Endothelial cell of umbilical vein (primary cell): ENCODE measurements around the gene VARS1. TPM values are rescaled to one million over a fixed set of nuclear protein-coding genes. Genes with fewer than 3 reads are reported as not detected.

Experiments
- BruUV-seq: library from RNA; stranded (reverse); fragments of 400-500 nt; replicated peaks from 2 replicates; lab custom pipeline; 2021; lab: Mats Ljungman, UMichigan
- CTCF ChIA-PET: fragments of 300-600, 350-600 bp; sonication (Branson Sonifier 250); formaldehyde crosslinking; loops from one replicate; lab custom pipeline; 2021; ENCODE audit warnings: antibody characterized with exemption, inconsistent platforms; lab: Charles Lee
- POLR2A ChIA-PET: fragments of 300-600, 350-600 bp; sonication (Branson Sonifier 250); formaldehyde crosslinking; loops from one replicate; lab custom pipeline; 2021; ENCODE audit warnings: antibody characterized with exemption, inconsistent platforms; lab: Charles Lee
- DNase-seq: peaks from one replicate; pipeline ENCODE4 v3.0.0-alpha.2; 2011; ENCODE audit warnings: low read depth, low spot score
- FAIRE-seq: peaks from 2 replicates; lab custom pipeline; 2011; peaks lifted over from hg19 to GRCh38; lab: Jason Lieb, UNC
- H2AFZ ChIP-seq: 2 replicates; pipeline ENCODE4 v1.6.0; 2012; ENCODE audit warnings: low read depth, low read length, control low read depth, inconsistent platforms
- H3K27ac ChIP-seq: 2 replicates; pipeline ENCODE4 v1.5.1; 2011; ENCODE audit warnings: low read depth, mild to moderate bottlenecking, control low read depth, low read length, moderate library complexity; ENCODE audit not compliant: insufficient read depth
- H3K27me3 ChIP-seq, 2 experiments: 2 replicates each; pipeline versions ENCODE4 v1.6.0 to v1.6.1; 2011; ENCODE audit warnings: low read length in 2 of 2, mixed read lengths in 1 of 2; ENCODE audit not compliant: control insufficient read depth in 2 of 2, insufficient read depth in 2 of 2
- H3K36me3 ChIP-seq, 2 experiments: 2 replicates in 1 of 2; 3 replicates in 1 of 2; pipeline ENCODE4 v1.5.1; 2011; ENCODE audit warnings: low read length in 2 of 2, mild to moderate bottlenecking in 1 of 2, moderate library complexity in 1 of 2; ENCODE audit not compliant: control insufficient read depth in 2 of 2, insufficient read depth in 2 of 2; ENCODE audit errors: extremely low read depth in 1 of 2
- H3K4me1 ChIP-seq: 3 replicates; pipeline ENCODE4 v1.5.1; 2011; ENCODE audit warnings: mild to moderate bottlenecking, low read length; ENCODE audit not compliant: control insufficient read depth, insufficient read depth; ENCODE audit errors: extremely low read depth
- H3K4me2 ChIP-seq: 2 replicates; pipeline ENCODE4 v1.6.1; 2011; ENCODE audit warnings: low read length, control low read depth, mixed read lengths; ENCODE audit not compliant: insufficient read depth
- H3K4me3 ChIP-seq, 3 experiments: fragments of 200-600 bp in 1 of 3; sonication (generic), shearing (Covaris generic) in 1 of 3; replicated peaks in 1 of 3; 2 replicates each; pipeline ENCODE4 v1.5.1; 2011 to 2016; ENCODE audit warnings: control low read depth in 3 of 3, low read length in 3 of 3, mild to moderate bottlenecking in 2 of 3, inconsistent platforms in 1 of 3, low read depth in 1 of 3, moderate library complexity in 1 of 3; ENCODE audit not compliant: insufficient read depth in 1 of 3
- H3K79me2 ChIP-seq: 2 replicates; pipeline ENCODE4 v1.6.0; 2012; ENCODE audit warnings: low read length, inconsistent platforms; ENCODE audit not compliant: control insufficient read depth, insufficient read depth
- H3K9ac ChIP-seq: replicated peaks from 2 replicates; pipeline ENCODE3; 2011; ENCODE audit warnings: low read length, control low read depth; ENCODE audit not compliant: insufficient read depth; ENCODE audit errors: extremely low read depth
- H3K9me1 ChIP-seq: replicated peaks from 3 replicates; pipeline ENCODE4 v1.6.0; 2011; ENCODE audit warnings: mild to moderate bottlenecking, low read length; ENCODE audit not compliant: control insufficient read depth, insufficient read depth; ENCODE audit errors: extremely low read depth
- H3K9me3 ChIP-seq: replicated peaks from 2 replicates; pipeline ENCODE4 v1.5.1; 2012; ENCODE audit warnings: low read length, inconsistent platforms; ENCODE audit not compliant: control insufficient read depth, insufficient read depth
- H4K20me1 ChIP-seq: replicated peaks from 2 replicates; pipeline ENCODE3; 2011; ENCODE audit warnings: mild to moderate bottlenecking, low read length; ENCODE audit not compliant: control insufficient read depth, insufficient read depth; ENCODE audit errors: extremely low read depth
- CTCF ChIP-seq, 2 donors: IDR thresholded peaks; 1 replicate in 1 of 2; 2 replicates in 1 of 2; pipeline ENCODE4 v1.5.1; 2011; ENCODE audit warnings: low read length in 2 of 2, mild to moderate bottlenecking in 2 of 2, moderate library complexity in 2 of 2, control low read depth in 1 of 2, inconsistent platforms in 1 of 2, low read depth in 1 of 2; ENCODE audit not compliant: insufficient read depth in 1 of 2; ENCODE audit errors: extremely low read depth in 1 of 2
- EZH2 ChIP-seq: IDR thresholded peaks from 2 replicates; pipeline ENCODE4 v1.6.1; 2012; ENCODE audit warnings: borderline replicate concordance, low read depth, mild to moderate bottlenecking, moderate library complexity, low read length, inconsistent platforms; ENCODE audit not compliant: severe bottlenecking
- FOS ChIP-seq: IDR thresholded peaks from 2 replicates; pipeline ENCODE4 v1.6.1; 2011; ENCODE audit warnings: mild to moderate bottlenecking, low read length, moderate library complexity, borderline replicate concordance; ENCODE audit not compliant: insufficient read depth
- GATA2 ChIP-seq: IDR thresholded peaks from 2 replicates; pipeline ENCODE4 v1.7.0; 2011; ENCODE audit warnings: low read depth, mild to moderate bottlenecking, moderate library complexity, mixed read lengths, low read length; ENCODE audit not compliant: insufficient read length, insufficient read depth
- JUN ChIP-seq: IDR thresholded peaks from 2 replicates; pipeline ENCODE4 v1.6.1; 2011; ENCODE audit warnings: borderline replicate concordance, low read depth; ENCODE audit not compliant: insufficient read length, insufficient read depth
- MAX ChIP-seq: IDR thresholded peaks from 2 replicates; pipeline ENCODE4 v1.6.1; 2011; ENCODE audit not compliant: insufficient read depth, insufficient read length
- MYC ChIP-seq: IDR thresholded peaks from one replicate; pipeline ENCODE4 v1.6.1; 2011; ENCODE audit warnings: mild to moderate bottlenecking, low read depth, low read length
- POLR2A ChIP-seq: IDR thresholded peaks from 2 replicates; pipeline ENCODE4 v1.6.1; 2012; ENCODE audit warnings: low read depth, mild to moderate bottlenecking, control low read depth, low read length
- POLR2AphosphoS5 ChIP-seq: IDR thresholded peaks from 2 replicates; pipeline ENCODE4 v1.6.1; 2012; ENCODE audit warnings: low read depth, mild to moderate bottlenecking, control low read depth, low read length, moderate library complexity; ENCODE audit not compliant: insufficient read depth
- dilution Hi-C: fragments of 300-500 bp; cut with MboI; formaldehyde crosslinking; loops from one replicate; pipeline ENCODE4 v1.15.0; 2019; ENCODE audit warnings: low sequenced_read_pairs; ENCODE audit not compliant: extremely low pct_ligation_motif_present
- intact Hi-C: fragments of 100-400 bp; cut with micrococcal nuclease; formaldehyde crosslinking; loops from one replicate; pipeline ENCODE4 v1.10.0; 2022
- polyA plus RNA-seq, 4 experiments: library from polyadenylated mRNA; depleted of rRNA in 3 of 4; stranded (reverse) in 3 of 4; unstranded in 1 of 4; fragments of >200 nt; gene quantifications; 2 replicates each; pipeline versions ENCODE4 v1.2.1 to v1.2.3, GENCODE V29; 2011 to 2012; ENCODE audit warnings: missing spikeins in 1 of 4
- total RNA-seq: library from RNA; stranded (reverse); gene quantifications from 2 replicates; pipeline ENCODE4 v1.2.3, GENCODE V29; 2021

Gene VARS1
- total and polyA plus RNA-seq, 2 donors (not counting 3 experiments of a cell fraction or from before 2014, with no cell fraction given), result 37.4 to 121 TPM

- Histone ChIP-seq H3K27me3 (no peaks in the 10 kb centered on the region), H3K9ac (no peak overlapping the region), H3K4me1 (peaks cover 4% of the 10 kb centered on the region), H3K79me2 (no peaks in the 10 kb centered on the region), H2AFZ (no peak overlapping the region), H3K4me3 (no peak overlapping the region), H4K20me1 (no peaks in the 10 kb centered on the region), H3K9me1 (no peaks in the 10 kb centered on the region), H3K9me3 (no peaks in the 10 kb centered on the region), H3K27ac (no peak overlapping the region), H3K36me3 (peaks cover 0 to 20% of the 10 kb centered on the region in 2 experiments), H3K4me2 (no peak overlapping the region)
- DNase-seq (no peak), FAIRE-seq (no peak)
- intact Hi-C loops (no loop called here), dilution Hi-C loops (no loop called here)
- POLR2A ChIA-PET, result no interaction called here
- CTCF ChIA-PET, result interaction anchor here (4.2 to 6.6 kb wide), 2 partner anchors 16 to 55 kb away, joined by 61 to 71 read pairs; no protein-coding TSS in a partner anchor
- no TSS peak for BruUV-seq
- no peak for TF ChIP-seq FOS
- no peak for TF ChIP-seq JUN
- TF ChIP-seq POLR2AphosphoS5, result no peak
- TF ChIP-seq GATA2, result no peak
- no peak for TF ChIP-seq MAX
- no peak for TF ChIP-seq EZH2
- TF ChIP-seq CTCF (IDR thresholded peaks at IDR 0.05; ENCODE audit: extremely low read depth in 1 of 2, insufficient read depth in 1 of 2, low read depth in 1 of 2, low read length in 2 of 2), result no peak
- no peak for TF ChIP-seq POLR2A
- TF ChIP-seq MYC, result no peak
Measured at GRCh38 chr6:31775633-31776484, 19.7 kb downstream of the VARS1 start.
